MCF 10A (cell line): Measurements from ENCODE around the gene IER2. TPM values are rescaled to one million over a fixed set of nuclear protein-coding genes. Genes with fewer than 3 reads are reported as not detected.

Experiments used
- BruUV-seq: library from RNA; stranded (reverse); fragments of 400-500 nt; replicated peaks from 2 replicates; lab custom pipeline; 2021; lab: Mats Ljungman, UMichigan
- CTCF ChIA-PET: fragments of 300-600 bp; sonication (Branson Sonifier 250); formaldehyde crosslinking; extraction: SDS; loops from one replicate; lab custom pipeline; 2021; ENCODE audit warnings: antibody characterized with exemption, inconsistent platforms; lab: Yijun Ruan, JAX
- POLR2A ChIA-PET: fragments of 300-600, 350-650 bp; sonication (Branson Sonifier 250); formaldehyde crosslinking; extraction: SDS; loops from one replicate; lab custom pipeline; 2020; ENCODE audit warnings: antibody characterized with exemption, inconsistent platforms; lab: Yijun Ruan, JAX
- DNase-seq: peaks from one replicate; pipeline ENCODE4 v3.0.0-alpha.2; 2018; ENCODE audit not compliant: unreplicated experiment
- H3K27ac Mint-ChIP-seq: one replicate; pipeline ENCODE4 v1.8.0; 2022; ENCODE audit warnings: mild to moderate bottlenecking, low read depth, mixed read lengths; ENCODE audit not compliant: unreplicated experiment
- H3K27me3 Mint-ChIP-seq: one replicate; pipeline ENCODE4 v1.8.0; 2022; ENCODE audit warnings: mixed read lengths; ENCODE audit not compliant: insufficient read depth, unreplicated experiment
- H3K36me3 Mint-ChIP-seq: one replicate; pipeline ENCODE4 v1.8.0; 2022; ENCODE audit warnings: mild to moderate bottlenecking, moderate library complexity, mixed read lengths; ENCODE audit not compliant: insufficient read depth, unreplicated experiment
- H3K4me1 Mint-ChIP-seq: one replicate; pipeline ENCODE4 v1.8.0; 2022; ENCODE audit warnings: mixed read lengths; ENCODE audit not compliant: insufficient read depth, unreplicated experiment
- H3K4me3 Mint-ChIP-seq: one replicate; pipeline ENCODE4 v1.8.0; 2022; ENCODE audit warnings: mild to moderate bottlenecking, moderate library complexity, mixed read lengths; ENCODE audit not compliant: unreplicated experiment
- H3K9me3 Mint-ChIP-seq: one replicate; pipeline ENCODE4 v1.8.0; 2022; ENCODE audit warnings: mixed read lengths; ENCODE audit not compliant: unreplicated experiment
- intact Hi-C: fragments of 100-400 bp; cut with micrococcal nuclease; formaldehyde crosslinking; loops from 2 replicates; pipeline ENCODE4 v1.14.1; 2022
- total RNA-seq: library from RNA; stranded (reverse); gene quantifications from 2 replicates; pipeline ENCODE4 v1.2.3, GENCODE V29; 2022
- TF ChIP-seq, protein P1 (sequence below): fragments of 200-600 bp; IDR thresholded peaks from one replicate; pipeline ENCODE4 v1.8.0; 2022; ENCODE audit warnings: antibody characterized with exemption, mild to moderate bottlenecking; ENCODE audit not compliant: unreplicated experiment

IER2 gene
- total RNA-seq, 1 experiment from 2014 or later, result 92.3 TPM

DNA sequence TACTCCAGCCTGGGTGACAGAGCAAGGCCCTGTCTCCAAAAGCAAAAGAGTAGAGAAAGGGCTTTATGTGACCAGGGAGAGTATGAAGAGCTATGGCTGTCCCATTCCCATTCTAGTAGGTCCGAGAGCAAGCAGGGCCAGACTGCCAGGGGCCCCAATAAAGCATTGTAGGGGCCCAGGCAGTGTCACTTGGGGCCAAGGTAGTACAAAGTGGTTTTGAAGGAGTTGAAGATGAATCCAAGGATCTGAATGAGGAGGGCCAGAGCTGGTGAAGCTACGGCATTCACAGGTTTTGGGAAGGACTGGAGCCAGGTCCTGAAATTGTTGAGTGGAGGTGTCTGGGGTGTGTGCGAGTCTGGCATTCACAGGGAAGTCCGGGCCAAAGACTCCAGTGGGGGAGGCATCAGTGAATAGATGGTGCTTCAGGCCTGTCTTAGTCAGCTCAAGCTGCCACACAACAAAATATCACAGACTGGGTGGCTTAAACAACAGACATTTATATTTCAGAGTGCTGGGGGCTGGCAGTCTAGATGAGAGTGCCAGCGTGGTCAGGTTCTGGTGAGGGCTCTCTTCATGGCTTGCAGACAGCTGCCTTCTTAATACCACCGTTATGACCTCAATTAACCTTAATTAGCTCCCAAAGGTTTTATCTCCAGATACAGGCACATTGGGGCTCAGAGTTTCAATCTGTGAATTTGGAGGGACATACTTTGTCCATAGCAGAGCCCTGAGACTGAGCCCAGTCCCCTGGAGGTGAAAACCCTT, 22.2 kb upstream of the IER2 start:
- TF ChIP-seq, protein P1, sequence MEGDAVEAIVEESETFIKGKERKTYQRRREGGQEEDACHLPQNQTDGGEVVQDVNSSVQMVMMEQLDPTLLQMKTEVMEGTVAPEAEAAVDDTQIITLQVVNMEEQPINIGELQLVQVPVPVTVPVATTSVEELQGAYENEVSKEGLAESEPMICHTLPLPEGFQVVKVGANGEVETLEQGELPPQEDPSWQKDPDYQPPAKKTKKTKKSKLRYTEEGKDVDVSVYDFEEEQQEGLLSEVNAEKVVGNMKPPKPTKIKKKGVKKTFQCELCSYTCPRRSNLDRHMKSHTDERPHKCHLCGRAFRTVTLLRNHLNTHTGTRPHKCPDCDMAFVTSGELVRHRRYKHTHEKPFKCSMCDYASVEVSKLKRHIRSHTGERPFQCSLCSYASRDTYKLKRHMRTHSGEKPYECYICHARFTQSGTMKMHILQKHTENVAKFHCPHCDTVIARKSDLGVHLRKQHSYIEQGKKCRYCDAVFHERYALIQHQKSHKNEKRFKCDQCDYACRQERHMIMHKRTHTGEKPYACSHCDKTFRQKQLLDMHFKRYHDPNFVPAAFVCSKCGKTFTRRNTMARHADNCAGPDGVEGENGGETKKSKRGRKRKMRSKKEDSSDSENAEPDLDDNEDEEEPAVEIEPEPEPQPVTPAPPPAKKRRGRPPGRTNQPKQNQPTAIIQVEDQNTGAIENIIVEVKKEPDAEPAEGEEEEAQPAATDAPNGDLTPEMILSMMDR, result no peak
- Mint-ChIP-seq H3K4me3 (no peak overlapping the region), H3K27me3 (no peaks in the 10 kb centered on the region), H3K9me3 (no peaks in the 10 kb centered on the region), H3K36me3 (peaks cover 49% of the 10 kb centered on the region), H3K27ac (peak overlapping the region; percentile 22), H3K4me1 (no peaks in the 10 kb centered on the region)
- intact Hi-C loops, result no loop called here
- ChIA-PET CTCF (interaction anchor here (0.9 to 1.7 kb wide), 5 partner anchors 10 to 162 kb away, joined by 3 to 6 read pairs (median 4); partner anchors contain the start of gene NACC1), POLR2A (no interaction called here)
- no TSS peak for BruUV-seq
- DNase-seq, result no peak

DNA sequence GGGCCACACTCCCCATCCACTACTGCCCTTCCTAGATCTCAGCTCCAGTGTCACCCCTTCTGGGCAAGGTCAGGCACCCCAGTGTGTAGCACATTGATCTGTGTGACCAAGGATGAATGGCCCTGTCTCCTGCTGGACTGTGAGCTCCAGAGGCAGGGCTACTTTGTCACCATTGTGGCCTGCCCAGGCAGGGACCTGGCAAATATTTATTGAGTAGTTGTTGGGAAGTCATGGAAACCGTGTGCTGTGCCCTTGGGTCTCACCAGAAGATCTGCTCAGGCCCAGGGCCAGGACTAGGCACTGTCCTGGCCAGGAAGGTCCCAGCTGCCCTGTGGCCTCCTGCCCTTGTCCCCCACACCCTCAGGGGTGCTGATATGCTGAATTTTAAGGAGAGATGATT, 21.6 kb upstream of the IER2 start:
- TF ChIP-seq, protein P1, result no peak
- peaks cover 55% of the 10 kb centered on the region for H3K36me3 Mint-ChIP-seq
- no peak for DNase-seq
- H3K27ac Mint-ChIP-seq, result no peak overlapping the region
- no peak overlapping the region for H3K4me3 Mint-ChIP-seq
- H3K9me3 Mint-ChIP-seq, result no peaks in the 10 kb centered on the region
- ChIA-PET POLR2A (no interaction called here), CTCF (interaction anchor here (0.9 to 1.7 kb wide), 5 partner anchors 11 to 163 kb away, joined by 3 to 6 read pairs (median 4); partner anchors contain the start of gene NACC1)
- H3K4me1 Mint-ChIP-seq, result no peaks in the 10 kb centered on the region
- intact Hi-C loops, result no loop called here
- H3K27me3 Mint-ChIP-seq, result no peaks in the 10 kb centered on the region
- no TSS peak for BruUV-seq

DNA sequence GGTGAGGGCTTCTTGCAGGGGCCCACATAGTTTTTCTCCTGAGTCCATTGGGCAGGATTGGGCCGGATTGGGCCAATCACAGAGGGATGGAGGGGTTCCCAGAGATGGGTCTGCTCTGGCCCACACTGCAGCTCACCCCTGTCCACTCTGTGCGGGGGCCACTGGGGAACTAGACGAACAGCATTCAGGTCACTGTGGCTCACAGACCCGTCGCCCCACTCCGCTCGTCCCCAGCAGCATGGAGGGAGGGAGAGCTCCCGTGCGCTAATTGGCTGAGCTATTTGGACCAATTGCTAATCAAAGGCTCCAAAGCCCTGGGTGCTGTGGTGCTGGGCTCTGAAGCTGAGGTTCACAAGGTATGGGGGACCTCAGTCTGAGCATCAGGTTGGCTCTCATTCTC, 20.8 kb upstream of the IER2 start:
- BruUV-seq, result no TSS peak
- no peak for DNase-seq
- CTCF ChIA-PET, result interaction anchor here (0.7 to 1.7 kb wide), 4 partner anchors 66 to 164 kb away, joined by 3 to 6 read pairs (median 4); no protein-coding TSS in a partner anchor
- Mint-ChIP-seq H3K27ac (no peak overlapping the region), H3K4me3 (no peak overlapping the region), H3K4me1 (no peaks in the 10 kb centered on the region), H3K9me3 (no peaks in the 10 kb centered on the region), H3K36me3 (peaks cover 48% of the 10 kb centered on the region), H3K27me3 (no peaks in the 10 kb centered on the region)
- TF ChIP-seq, protein P1, result no peak
- POLR2A ChIA-PET, result no interaction called here
- intact Hi-C loops, result no loop called here

DNA sequence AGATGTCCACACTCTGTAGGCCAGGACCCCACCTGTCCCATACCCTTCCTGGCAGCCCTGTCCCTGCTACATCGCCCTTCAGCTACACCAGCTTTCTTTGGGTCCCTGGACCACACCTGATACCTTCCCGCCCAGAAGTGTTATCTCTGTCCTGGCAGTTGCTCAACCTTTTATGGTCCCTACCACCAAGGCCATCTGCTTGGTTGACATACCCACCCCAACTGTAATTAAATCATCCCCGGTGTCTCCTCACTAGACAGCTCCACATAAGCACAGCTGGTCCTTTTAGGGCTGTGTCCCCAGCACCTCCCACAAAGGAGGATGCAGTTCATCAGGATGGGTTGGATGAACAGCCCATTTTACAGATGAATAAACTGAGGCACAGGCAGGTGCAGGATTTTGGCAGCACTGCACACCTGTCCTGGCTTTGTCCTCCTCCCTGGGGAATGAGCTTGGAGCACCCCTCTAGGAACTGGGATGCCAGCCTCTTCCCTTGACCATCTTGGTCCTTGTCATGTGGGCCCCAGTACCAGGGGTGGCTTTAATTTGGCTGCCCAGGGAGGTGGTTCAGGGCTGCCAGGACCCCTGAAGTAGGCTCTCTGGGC, 19.2 kb upstream of the IER2 start:
- intact Hi-C loops, result no loop called here
- no peaks in the 10 kb centered on the region for H3K9me3 Mint-ChIP-seq
- peaks cover 47% of the 10 kb centered on the region for H3K36me3 Mint-ChIP-seq
- BruUV-seq, result no TSS peak
- H3K27me3 Mint-ChIP-seq, result no peaks in the 10 kb centered on the region
- ChIA-PET CTCF (interaction anchor here (0.7 to 1.3 kb wide), 4 partner anchors 21 to 459 kb away, joined by 3 to 5 read pairs (median 4); no protein-coding TSS in a partner anchor), POLR2A (interaction anchor here (0.8 to 1.2 kb wide), 2 partner anchors 12 to 14 kb away, joined by 4 read pairs; no protein-coding TSS in a partner anchor)
- H3K27ac Mint-ChIP-seq, result no peak overlapping the region
- H3K4me1 Mint-ChIP-seq, result no peaks in the 10 kb centered on the region
- no peak overlapping the region for H3K4me3 Mint-ChIP-seq
- DNase-seq, result no peak
- TF ChIP-seq, protein P1, result no peak
